H9 (cell line): Measurements from ENCODE around the gene CTIF. TPM values are rescaled to one million over a fixed set of nuclear protein-coding genes. Genes with fewer than 3 reads are reported as not detected.

Source experiments
- DNase-seq: peaks from one replicate; pipeline ENCODE4 v3.0.0-alpha.2; 2017
- H2AFZ ChIP-seq: one replicate; pipeline ENCODE4 v1.6.1; 2013; ENCODE audit warnings: mild to moderate bottlenecking, low read length, control low read depth, moderate library complexity
- H2AK5ac ChIP-seq: 2 replicates; pipeline ENCODE4 v1.6.1; 2013; ENCODE audit warnings: low read length, control low read depth, mixed read lengths; ENCODE audit not compliant: insufficient read length
- H2BK120ac ChIP-seq: one replicate; pipeline ENCODE4 v1.6.1; 2013; ENCODE audit warnings: low read depth, mild to moderate bottlenecking, low read length, control low read depth, inconsistent platforms; ENCODE audit not compliant: poor library complexity, severe bottlenecking
- H2BK12ac ChIP-seq: 2 replicates; pipeline ENCODE4 v1.6.1; 2013; ENCODE audit warnings: low read length, control low read depth, mixed read lengths, low read depth; ENCODE audit not compliant: insufficient read length
- H2BK15ac ChIP-seq: 2 replicates; pipeline ENCODE4 v1.6.1; 2013; ENCODE audit warnings: low read depth, low read length, control low read depth
- H2BK20ac ChIP-seq: one replicate; pipeline ENCODE4 v1.6.1; 2013; ENCODE audit warnings: low read depth, mild to moderate bottlenecking, low read length, control low read depth, inconsistent platforms; ENCODE audit not compliant: poor library complexity, severe bottlenecking
- H2BK5ac ChIP-seq: 2 replicates; pipeline ENCODE4 v1.6.1; 2013; ENCODE audit warnings: low read length, control low read depth, mixed read lengths; ENCODE audit not compliant: insufficient read length
- H3K14ac ChIP-seq: 2 replicates; pipeline ENCODE4 v1.6.1; 2013; ENCODE audit warnings: low read length, control low read depth; ENCODE audit not compliant: insufficient read depth
- H3K18ac ChIP-seq: 2 replicates; pipeline ENCODE4 v1.6.1; 2013; ENCODE audit warnings: low read depth, mild to moderate bottlenecking, mixed read lengths, low read length, control low read depth; ENCODE audit not compliant: insufficient read length
- H3K23ac ChIP-seq: 2 replicates; pipeline ENCODE4 v1.6.1; 2013; ENCODE audit warnings: low read length, control low read depth, mixed read lengths, low read depth; ENCODE audit not compliant: insufficient read length
- H3K23me2 ChIP-seq: 2 replicates; pipeline ENCODE4 v1.6.1; 2013; ENCODE audit warnings: low read depth, mild to moderate bottlenecking, mixed read lengths, low read length, control low read depth; ENCODE audit not compliant: insufficient read length, poor library complexity, severe bottlenecking
- H3K27ac ChIP-seq: 2 replicates; pipeline ENCODE4 v1.5.1; 2013; ENCODE audit warnings: low read length, control low read depth, mixed read lengths, low read depth; ENCODE audit not compliant: insufficient read length
- H3K27me3 ChIP-seq: 2 replicates; pipeline ENCODE4 v1.6.1; 2013; ENCODE audit warnings: low read length, control low read depth, inconsistent platforms; ENCODE audit not compliant: insufficient read depth
- H3K4ac ChIP-seq: 2 replicates; pipeline ENCODE4 v1.6.1; 2013; ENCODE audit warnings: low read depth, mild to moderate bottlenecking, control low read depth, inconsistent platforms, low read length, moderate library complexity
- H3K4me1 ChIP-seq: 2 replicates; pipeline ENCODE4 v1.6.1; 2013; ENCODE audit warnings: low read length, control low read depth, inconsistent platforms; ENCODE audit not compliant: insufficient read depth
- H3K4me2 ChIP-seq: 2 replicates; pipeline ENCODE4 v1.6.1; 2013; ENCODE audit warnings: low read length, control low read depth, mixed read lengths; ENCODE audit not compliant: insufficient read length, insufficient read depth
- H3K56ac ChIP-seq: 2 replicates; pipeline ENCODE4 v1.6.1; 2013; ENCODE audit warnings: low read depth, mild to moderate bottlenecking, mixed read lengths, low read length, control low read depth; ENCODE audit not compliant: insufficient read length
- H3K79me1 ChIP-seq: 2 replicates; pipeline ENCODE4 v1.6.1; 2013; ENCODE audit warnings: low read depth, mild to moderate bottlenecking, moderate library complexity, low read length, control low read depth, inconsistent platforms; ENCODE audit not compliant: insufficient read depth, poor library complexity, severe bottlenecking
- H3K79me2 ChIP-seq: 2 replicates; pipeline ENCODE4 v1.6.1; 2013; ENCODE audit warnings: low read length, control low read depth, inconsistent platforms; ENCODE audit not compliant: insufficient read depth
- H3K9ac ChIP-seq: 2 replicates; pipeline ENCODE4 v1.6.1; 2013; ENCODE audit warnings: low read length, control low read depth, mixed read lengths; ENCODE audit not compliant: insufficient read length; ENCODE audit errors: extremely low read depth
- H3K9me3 ChIP-seq: one replicate; pipeline ENCODE4 v1.6.1; 2013; ENCODE audit warnings: low read depth, low read length, inconsistent platforms; ENCODE audit not compliant: control insufficient read depth
- H3T11ph ChIP-seq: one replicate; pipeline ENCODE4 v1.6.1; 2013; ENCODE audit warnings: mild to moderate bottlenecking, low read length, control low read depth, inconsistent platforms
- H4K20me1 ChIP-seq: one replicate; pipeline ENCODE4 v1.6.1; 2013; ENCODE audit not compliant: control insufficient read depth, insufficient read length, insufficient read depth
- H4K5ac ChIP-seq: 2 replicates; pipeline ENCODE4 v1.6.1; 2013; ENCODE audit warnings: low read depth, mild to moderate bottlenecking, mixed read lengths, low read length, control low read depth; ENCODE audit not compliant: insufficient read length
- H4K8ac ChIP-seq: replicated peaks from 2 replicates; pipeline ENCODE4 v1.6.1; 2013; ENCODE audit warnings: low read length, control low read depth, mixed read lengths, low read depth; ENCODE audit not compliant: insufficient read length
- H4K91ac ChIP-seq: 2 replicates; pipeline ENCODE4 v1.6.1; 2013; ENCODE audit warnings: low read depth, mild to moderate bottlenecking, moderate library complexity, mixed read lengths, low read length, control low read depth; ENCODE audit not compliant: insufficient read length
- H3K27ac Mint-ChIP-seq, 3 experiments: 2 replicates in 2 of 3; 3 replicates in 1 of 3; pipeline ENCODE4 v1.8.0; 2020 to 2021; ENCODE audit warnings: mixed read lengths in 3 of 3, mild to moderate bottlenecking in 1 of 3, moderate library complexity in 1 of 3
- H3K27me3 Mint-ChIP-seq: 2 replicates; pipeline ENCODE4 v1.8.0; 2021; ENCODE audit warnings: low read depth, mild to moderate bottlenecking, moderate library complexity, mixed read lengths
- H3K36me3 Mint-ChIP-seq, 3 experiments: 2 replicates in 2 of 3; 3 replicates in 1 of 3; pipeline ENCODE4 v1.8.0; 2020 to 2021; ENCODE audit warnings: low read depth in 3 of 3, mixed read lengths in 3 of 3; ENCODE audit not compliant: insufficient read depth in 1 of 3
- H3K4me1 Mint-ChIP-seq, 2 experiments: 2 replicates each; pipeline ENCODE4 v1.8.0; 2020; ENCODE audit warnings: mixed read lengths in 2 of 2
- H3K4me3 Mint-ChIP-seq, 2 experiments: 2 replicates in 1 of 2; 3 replicates in 1 of 2; pipeline ENCODE4 v1.8.0; 2020 to 2021; ENCODE audit warnings: mild to moderate bottlenecking in 2 of 2, mixed read lengths in 2 of 2, moderate library complexity in 1 of 2
- H3K9me3 Mint-ChIP-seq, 2 experiments: 2 replicates in 1 of 2; 3 replicates in 1 of 2; pipeline ENCODE4 v1.8.0; 2020; ENCODE audit warnings: mild to moderate bottlenecking in 2 of 2, mixed read lengths in 2 of 2, moderate library complexity in 1 of 2
- WGBS: extraction: QIAGEN DNeasy Blood & Tissue Kit; methylation state at CpG from one replicate; pipeline ENCODE4 v1.1.7; 2013; ENCODE audit warnings: missing lambda C conversion rate, low lambda C conversion rate, mixed read lengths; ENCODE audit not compliant: insufficient read length; ENCODE audit errors: extremely low coverage; 5-methylcytosine and 5-hydroxymethylcytosine counted together
- total RNA-seq: library from RNA; stranded (reverse); gene quantifications from 2 replicates; pipeline ENCODE4 v1.2.1, GENCODE V29; 2021
- TF ChIP-seq, protein P1 (sequence below): fragments of 200-600 bp; sonication (generic); conservative IDR thresholded peaks from 3 replicates; pipeline ENCODE4 v1.8.0; 2021; ENCODE audit warnings: antibody characterized with exemption, mild to moderate bottlenecking

The CTIF gene
- total RNA-seq, 1 experiment from 2014 or later, result 15.8 TPM

DNA sequence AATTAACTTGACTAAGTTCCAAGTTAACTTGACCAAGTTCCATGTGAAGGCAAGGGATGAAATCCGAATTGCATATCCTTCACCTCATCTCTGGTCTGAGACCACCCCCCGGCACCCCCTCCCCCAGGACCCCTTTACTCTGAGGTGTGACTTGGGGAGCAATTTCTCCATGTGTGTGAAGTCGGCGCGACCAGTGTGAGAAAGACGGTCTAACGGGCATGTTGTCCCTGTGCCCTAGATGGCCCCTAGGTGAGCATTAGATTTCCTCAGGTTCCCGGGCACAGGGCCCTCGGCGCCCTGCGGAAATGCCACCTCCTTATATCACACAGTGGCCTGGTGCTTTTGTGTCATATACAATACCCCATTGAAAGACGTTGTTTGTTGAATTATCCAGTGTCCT lies 137.1 kb downstream of the CTIF start:
- Mint-ChIP-seq H3K4me1 (peaks cover 3 to 7% of the 10 kb centered on the region in 2 experiments; a peak in 1 of 4 replicates), H3K27ac (no peak overlapping the region; a peak in 1 of 7 replicates), H3K27me3 (no peaks in the 10 kb centered on the region), H3K36me3 (peaks cover 9 to 10% (median 9%) of the 10 kb centered on the region in 3 experiments), H3K4me3 (peak overlapping the region in 1 of 2 experiments; percentile 28; a peak in 1 of 5 replicates), H3K9me3 (peaks cover 9% of the 10 kb centered on the region in 2 experiments)
- Histone ChIP-seq H2AFZ (no peak overlapping the region), H3K56ac (no peak overlapping the region), H3K4me2 (no peak overlapping the region), H2BK5ac (no peak overlapping the region), H4K20me1 (no peaks in the 10 kb centered on the region), H4K91ac (no peak overlapping the region), H3K4me1 (no peaks in the 10 kb centered on the region), H3K9ac (no peak overlapping the region), H3K79me2 (no peaks in the 10 kb centered on the region), H3K27ac (no peak overlapping the region), H3K14ac (no peak overlapping the region), H3K79me1 (no peaks in the 10 kb centered on the region), H3K23me2 (no peaks in the 10 kb centered on the region), H3T11ph (no peak overlapping the region), H2BK12ac (no peak overlapping the region), H2BK120ac (no peak overlapping the region), H3K27me3 (no peaks in the 10 kb centered on the region), H3K23ac (no peak overlapping the region), H2BK15ac (no peak overlapping the region), H3K4ac (no peak overlapping the region), H4K8ac (no peak overlapping the region), H4K5ac (no peak overlapping the region), H2BK20ac (no peak overlapping the region), H2AK5ac (no peak overlapping the region), H3K18ac (no peak overlapping the region), H3K9me3 (no peaks in the 10 kb centered on the region)
- WGBS, result no CpG with 5 or more reads among the region's 12 CpGs
- DNase-seq, result no peak
- TF ChIP-seq, protein P1, sequence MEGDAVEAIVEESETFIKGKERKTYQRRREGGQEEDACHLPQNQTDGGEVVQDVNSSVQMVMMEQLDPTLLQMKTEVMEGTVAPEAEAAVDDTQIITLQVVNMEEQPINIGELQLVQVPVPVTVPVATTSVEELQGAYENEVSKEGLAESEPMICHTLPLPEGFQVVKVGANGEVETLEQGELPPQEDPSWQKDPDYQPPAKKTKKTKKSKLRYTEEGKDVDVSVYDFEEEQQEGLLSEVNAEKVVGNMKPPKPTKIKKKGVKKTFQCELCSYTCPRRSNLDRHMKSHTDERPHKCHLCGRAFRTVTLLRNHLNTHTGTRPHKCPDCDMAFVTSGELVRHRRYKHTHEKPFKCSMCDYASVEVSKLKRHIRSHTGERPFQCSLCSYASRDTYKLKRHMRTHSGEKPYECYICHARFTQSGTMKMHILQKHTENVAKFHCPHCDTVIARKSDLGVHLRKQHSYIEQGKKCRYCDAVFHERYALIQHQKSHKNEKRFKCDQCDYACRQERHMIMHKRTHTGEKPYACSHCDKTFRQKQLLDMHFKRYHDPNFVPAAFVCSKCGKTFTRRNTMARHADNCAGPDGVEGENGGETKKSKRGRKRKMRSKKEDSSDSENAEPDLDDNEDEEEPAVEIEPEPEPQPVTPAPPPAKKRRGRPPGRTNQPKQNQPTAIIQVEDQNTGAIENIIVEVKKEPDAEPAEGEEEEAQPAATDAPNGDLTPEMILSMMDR, result no peak
